ENCODE data around the gene SYNDIG1.

SYNDIG1 gene

GRCh38 chr20:24617080-24617432 is 147.6 kb downstream of the SYNDIG1 start:
- H3K4me2 ChIP-seq (ENCODE audit: low read length): no peak overlapping the region
- no peak overlapping the region for H3K9ac ChIP-seq (ENCODE audit: low read length)
- H3K27ac ChIP-seq (ENCODE audit: low read depth, low read length): no peak overlapping the region
- no peak overlapping the region for H3K4me3 ChIP-seq (ENCODE audit: low read depth, low read length)
- no peak overlapping the region for H4K12ac ChIP-seq (ENCODE audit: low read depth, low read length)
- no peaks in the 10 kb centered on the region for H3K9me3 ChIP-seq (ENCODE audit: insufficient read depth, low read depth, low read length)
- H3K36me3 ChIP-seq (ENCODE audit: control insufficient read depth in 1 of 2, insufficient read depth in 2 of 2, low read length in 2 of 2): no peaks in the 10 kb centered on the region
- H3K4ac ChIP-seq (ENCODE audit: low read depth, low read length): no peak overlapping the region
- H2BK12ac ChIP-seq (ENCODE audit: low read length): no peak overlapping the region
- no peak overlapping the region for H2BK120ac ChIP-seq (ENCODE audit: insufficient read depth, low read length, poor library complexity)
- no peaks in the 10 kb centered on the region for H3K27me3 ChIP-seq (ENCODE audit: insufficient read depth, low read length)
- H2AFZ ChIP-seq (ENCODE audit: insufficient read depth, low read length, poor library complexity): no peak overlapping the region
- H3K23ac ChIP-seq (ENCODE audit: low read length): no peak overlapping the region
- no peak overlapping the region for H2BK5ac ChIP-seq (ENCODE audit: low read depth, low read length, poor library complexity)
- no peak overlapping the region for H3K14ac ChIP-seq (ENCODE audit: low read length)
- DNase-seq: no peak
- H4K91ac ChIP-seq (ENCODE audit: low read depth, low read length): no peak overlapping the region
- no peaks in the 10 kb centered on the region for H3K4me1 ChIP-seq (ENCODE audit: control insufficient read depth in 1 of 2, insufficient read depth in 2 of 2, low read length in 2 of 2)
- H3K79me2 ChIP-seq (ENCODE audit: control insufficient read depth, insufficient read depth, low read length, poor library complexity): no peaks in the 10 kb centered on the region
- no CpG with 5 or more reads among the region's 13 CpGs for WGBS (ENCODE audit: extremely low coverage, insufficient coverage, insufficient read length)
- no peak overlapping the region for H2AK5ac ChIP-seq (ENCODE audit: low read length)
- H3K79me1 ChIP-seq (ENCODE audit: low read length): no peaks in the 10 kb centered on the region
- no peak overlapping the region for H3K18ac ChIP-seq (ENCODE audit: low read length)
- no peak overlapping the region for H4K8ac ChIP-seq (ENCODE audit: low read depth, low read length)

GRCh38 chr20:24617757-24618450 is 148.5 kb downstream of the SYNDIG1 start:
- H3K27ac ChIP-seq (ENCODE audit: low read depth, low read length): no peak overlapping the region
- H4K8ac ChIP-seq (ENCODE audit: low read depth, low read length): no peak overlapping the region
- H2BK12ac ChIP-seq (ENCODE audit: low read length): no peak overlapping the region
- H3K79me1 ChIP-seq (ENCODE audit: low read length): no peaks in the 10 kb centered on the region
- no peak overlapping the region for H4K12ac ChIP-seq (ENCODE audit: low read depth, low read length)
- WGBS (ENCODE audit: extremely low coverage, insufficient coverage, insufficient read length): no CpG with 5 or more reads among the region's 21 CpGs
- DNase-seq: no peak
- H2AK5ac ChIP-seq (ENCODE audit: low read length): no peak overlapping the region
- H3K18ac ChIP-seq (ENCODE audit: low read length): no peak overlapping the region
- H3K36me3 ChIP-seq (ENCODE audit: control insufficient read depth in 1 of 2, insufficient read depth in 2 of 2, low read length in 2 of 2): no peaks in the 10 kb centered on the region
- H3K9ac ChIP-seq (ENCODE audit: low read length): no peak overlapping the region
- no peaks in the 10 kb centered on the region for H3K4me1 ChIP-seq (ENCODE audit: control insufficient read depth in 1 of 2, insufficient read depth in 2 of 2, low read length in 2 of 2)
- H3K4me3 ChIP-seq (ENCODE audit: low read depth, low read length): no peak overlapping the region
- H3K79me2 ChIP-seq (ENCODE audit: control insufficient read depth, insufficient read depth, low read length, poor library complexity): no peaks in the 10 kb centered on the region
- no peak overlapping the region for H3K4me2 ChIP-seq (ENCODE audit: low read length)
- H3K14ac ChIP-seq (ENCODE audit: low read length): no peak overlapping the region
- H3K4ac ChIP-seq (ENCODE audit: low read depth, low read length): no peak overlapping the region
- H3K27me3 ChIP-seq (ENCODE audit: insufficient read depth, low read length): no peaks in the 10 kb centered on the region
- no peak overlapping the region for H2BK5ac ChIP-seq (ENCODE audit: low read depth, low read length, poor library complexity)
- no peak overlapping the region for H4K91ac ChIP-seq (ENCODE audit: low read depth, low read length)
- H3K9me3 ChIP-seq (ENCODE audit: insufficient read depth, low read depth, low read length): no peaks in the 10 kb centered on the region
- no peak overlapping the region for H2BK120ac ChIP-seq (ENCODE audit: insufficient read depth, low read length, poor library complexity)
- no peak overlapping the region for H3K23ac ChIP-seq (ENCODE audit: low read length)
- no peak overlapping the region for H2AFZ ChIP-seq (ENCODE audit: insufficient read depth, low read length, poor library complexity)

- H2BK5ac ChIP-seq (ENCODE audit: low read depth, low read length, poor library complexity): no peak overlapping the region
- H3K36me3 ChIP-seq (ENCODE audit: control insufficient read depth in 1 of 2, insufficient read depth in 2 of 2, low read length in 2 of 2): no peaks in the 10 kb centered on the region
- WGBS (ENCODE audit: extremely low coverage, insufficient coverage, insufficient read length): no CpG with 5 or more reads among the region's 1 CpG
- H3K79me1 ChIP-seq (ENCODE audit: low read length): no peaks in the 10 kb centered on the region
- no peak overlapping the region for H4K91ac ChIP-seq (ENCODE audit: low read depth, low read length)
- no peak overlapping the region for H3K27ac ChIP-seq (ENCODE audit: low read depth, low read length)
- no peak overlapping the region for H2BK120ac ChIP-seq (ENCODE audit: insufficient read depth, low read length, poor library complexity)
- H3K9me3 ChIP-seq (ENCODE audit: insufficient read depth, low read depth, low read length): no peaks in the 10 kb centered on the region
- no peak overlapping the region for H3K4me2 ChIP-seq (ENCODE audit: low read length)
- no peak overlapping the region for H2AK5ac ChIP-seq (ENCODE audit: low read length)
- H4K12ac ChIP-seq (ENCODE audit: low read depth, low read length): no peak overlapping the region
- H3K18ac ChIP-seq (ENCODE audit: low read length): no peak overlapping the region
- H3K23ac ChIP-seq (ENCODE audit: low read length): no peak overlapping the region
- no peak overlapping the region for H2AFZ ChIP-seq (ENCODE audit: insufficient read depth, low read length, poor library complexity)
- H3K79me2 ChIP-seq (ENCODE audit: control insufficient read depth, insufficient read depth, low read length, poor library complexity): no peaks in the 10 kb centered on the region
- no peak overlapping the region for H3K14ac ChIP-seq (ENCODE audit: low read length)
- H3K27me3 ChIP-seq (ENCODE audit: insufficient read depth, low read length): no peaks in the 10 kb centered on the region
- no peak overlapping the region for H4K8ac ChIP-seq (ENCODE audit: low read depth, low read length)
- no peak overlapping the region for H3K4me3 ChIP-seq (ENCODE audit: low read depth, low read length)
- no peak overlapping the region for H3K9ac ChIP-seq (ENCODE audit: low read length)
- H3K4ac ChIP-seq (ENCODE audit: low read depth, low read length): no peak overlapping the region
- DNase-seq: no peak
- no peak overlapping the region for H2BK12ac ChIP-seq (ENCODE audit: low read length)
- H3K4me1 ChIP-seq (ENCODE audit: control insufficient read depth in 1 of 2, insufficient read depth in 2 of 2, low read length in 2 of 2): no peaks in the 10 kb centered on the region
Observed at GRCh38 chr20:24618739-24619138, 149.3 kb downstream of the SYNDIG1 start.

- no peak overlapping the region for H3K18ac ChIP-seq (ENCODE audit: low read length)
- H3K23ac ChIP-seq (ENCODE audit: low read length): no peak overlapping the region
- no peak overlapping the region for H3K9ac ChIP-seq (ENCODE audit: low read length)
- no peak overlapping the region for H3K14ac ChIP-seq (ENCODE audit: low read length)
- no peak overlapping the region for H2BK5ac ChIP-seq (ENCODE audit: low read depth, low read length, poor library complexity)
- H3K9me3 ChIP-seq (ENCODE audit: insufficient read depth, low read depth, low read length): no peaks in the 10 kb centered on the region
- H3K27me3 ChIP-seq (ENCODE audit: insufficient read depth, low read length): no peaks in the 10 kb centered on the region
- no peaks in the 10 kb centered on the region for H3K79me2 ChIP-seq (ENCODE audit: control insufficient read depth, insufficient read depth, low read length, poor library complexity)
- H3K4me1 ChIP-seq (ENCODE audit: control insufficient read depth in 1 of 2, insufficient read depth in 2 of 2, low read length in 2 of 2): no peaks in the 10 kb centered on the region
- no peak for DNase-seq
- no peak overlapping the region for H3K27ac ChIP-seq (ENCODE audit: low read depth, low read length)
- no peaks in the 10 kb centered on the region for H3K36me3 ChIP-seq (ENCODE audit: control insufficient read depth in 1 of 2, insufficient read depth in 2 of 2, low read length in 2 of 2)
- no peak overlapping the region for H4K12ac ChIP-seq (ENCODE audit: low read depth, low read length)
- no peak overlapping the region for H4K91ac ChIP-seq (ENCODE audit: low read depth, low read length)
- no peak overlapping the region for H2AK5ac ChIP-seq (ENCODE audit: low read length)
- H2BK12ac ChIP-seq (ENCODE audit: low read length): no peak overlapping the region
- H4K8ac ChIP-seq (ENCODE audit: low read depth, low read length): no peak overlapping the region
- no peak overlapping the region for H2AFZ ChIP-seq (ENCODE audit: insufficient read depth, low read length, poor library complexity)
- no peak overlapping the region for H3K4ac ChIP-seq (ENCODE audit: low read depth, low read length)
- no peaks in the 10 kb centered on the region for H3K79me1 ChIP-seq (ENCODE audit: low read length)
- no peak overlapping the region for H3K4me3 ChIP-seq (ENCODE audit: low read depth, low read length)
- H3K4me2 ChIP-seq (ENCODE audit: low read length): no peak overlapping the region
- no CpG with 5 or more reads among the region's 3 CpGs for WGBS (ENCODE audit: extremely low coverage, insufficient coverage, insufficient read length)
- no peak overlapping the region for H2BK120ac ChIP-seq (ENCODE audit: insufficient read depth, low read length, poor library complexity)
Observed at GRCh38 chr20:24619212-24619611, 149.8 kb downstream of the SYNDIG1 start.
